A375 (cell line): Measurements from ENCODE around the gene NPC1. TPM values are rescaled to one million over a fixed set of nuclear protein-coding genes. Genes with fewer than 3 reads are reported as not detected.

Experiments
- small RNA-seq: library from RNA; depleted of rRNA; stranded (forward); fragments of <200 nt; gene quantifications from one replicate; pipeline ENCODE3, GENCODE V24; 2014
- total RNA-seq: library from RNA; depleted of rRNA; stranded (reverse); fragments of >200 nt; shearing (Covaris generic); gene quantifications from 2 replicates; pipeline ENCODE4 v1.2.3, GENCODE V29; 2014; rRNA removed

Gene NPC1
- 27.1 and 39.9 TPM in 2 replicates for total RNA-seq

DNA sequence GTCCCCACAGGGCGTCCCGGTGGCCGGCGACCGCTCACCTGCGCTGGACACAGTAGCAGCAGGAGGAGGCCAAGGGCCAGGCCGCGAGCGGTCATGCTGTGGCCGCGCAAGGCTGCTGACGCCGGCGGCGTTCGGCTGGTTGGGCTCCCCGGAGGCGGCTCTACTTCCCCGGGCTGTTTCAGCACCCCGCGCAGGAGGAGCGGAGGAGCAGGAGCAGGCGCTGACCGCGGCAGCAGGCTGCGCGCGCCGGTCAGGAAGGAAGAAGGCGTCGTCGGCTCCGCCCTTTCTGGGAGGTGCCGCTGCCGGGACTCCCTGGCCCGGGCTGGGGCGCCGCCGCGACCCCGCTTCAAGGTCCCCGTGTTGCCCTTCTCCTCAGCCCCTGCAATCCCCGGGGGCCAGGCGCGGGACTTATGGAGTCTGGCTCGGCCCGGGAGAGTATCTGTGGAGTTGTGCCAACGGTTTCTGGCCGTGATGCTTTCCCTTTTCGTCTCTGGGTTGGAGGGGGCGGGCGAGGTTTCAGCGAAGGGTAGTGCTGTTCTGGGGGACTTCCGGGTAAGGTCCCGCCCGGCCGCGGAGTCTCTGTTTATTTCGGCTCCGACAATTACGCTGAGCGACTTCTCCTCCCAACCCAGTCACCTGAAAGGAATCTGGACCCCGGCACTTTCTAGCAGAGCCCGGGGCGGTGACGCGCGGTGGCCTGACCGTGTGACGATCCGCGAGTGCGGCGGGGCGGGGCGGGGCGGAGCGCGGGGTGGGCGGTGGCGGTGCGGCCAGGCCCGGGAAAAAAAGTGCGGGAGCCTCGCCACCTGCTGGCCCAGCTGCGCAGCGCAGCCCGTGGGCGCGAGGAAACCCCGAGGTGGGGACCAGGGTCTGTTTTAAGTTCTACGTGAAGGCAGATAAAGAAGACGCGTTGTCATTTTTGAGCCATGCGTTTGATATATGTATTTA, at the start of gene NPC1:
Gene NPC1, minus strand, starts transcription at position 258 of the 948 bp plus-strand sequence. Its CDS starts 163 bp downstream, at position 95.

DNA sequence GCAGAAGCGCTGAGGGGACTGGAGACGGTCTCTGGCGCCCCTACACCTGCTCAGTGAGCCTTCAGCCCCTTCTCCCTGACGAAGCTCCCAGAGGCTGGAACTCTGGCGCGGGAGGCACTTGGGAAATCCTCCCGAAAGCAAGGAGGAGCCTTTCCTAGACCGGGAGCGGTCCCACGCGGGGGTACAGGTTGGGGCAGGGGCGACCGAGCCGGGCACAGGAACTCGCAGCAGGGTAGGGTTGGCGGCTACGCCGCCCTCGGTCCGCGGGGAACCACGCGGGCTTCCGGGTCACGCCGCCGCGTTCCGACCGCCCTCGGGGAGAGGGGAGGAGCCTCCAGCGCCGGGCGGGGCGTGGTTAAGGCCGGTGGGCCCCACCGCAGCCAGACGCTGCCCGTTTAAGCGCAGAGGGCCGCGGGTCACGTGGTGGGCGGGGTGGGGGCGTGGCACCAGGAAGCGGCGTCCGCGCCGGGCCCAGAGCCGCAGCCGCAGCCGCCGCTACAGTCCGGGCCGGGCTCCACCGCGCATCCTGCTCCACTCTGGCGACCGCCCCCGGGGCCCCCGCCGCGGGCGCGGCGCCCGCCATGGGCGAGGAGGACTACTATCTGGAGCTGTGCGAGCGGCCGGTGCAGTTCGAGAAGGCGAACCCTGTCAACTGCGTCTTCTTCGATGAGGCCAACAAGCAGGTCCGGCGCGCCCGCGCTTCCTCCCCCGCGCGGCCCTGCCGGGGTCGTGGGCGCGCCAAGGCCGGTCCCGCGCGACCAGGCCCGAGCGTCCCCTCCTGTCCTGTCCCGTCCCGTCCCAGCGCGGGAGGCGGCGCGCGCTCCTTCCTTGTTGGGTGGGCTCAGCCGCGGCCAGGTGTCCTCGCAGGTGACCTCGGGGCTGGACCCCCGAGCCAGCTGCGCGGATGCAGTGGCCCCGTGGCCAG, 83.0 kb downstream of the NPC1 start, which contains the start of gene RMC1:
Gene RMC1, plus strand, starts transcription at position 474 of the 925 bp plus-strand sequence. Its CDS starts 108 bp downstream, at position 582.

Small RNA genes within 50 kb of the gene (small RNA-seq; reads per million reads assigned to genes)
- gene AC026634.1 (not detected), gene RF00019 (not detected)

Other genes with a start within 250 kb of the NPC1 start
- gene RIOK3, start 133.2 kb downstream of the NPC1 start, total RNA-seq = 41.2 and 43.9 TPM in 2 replicates
- gene RMC1, start 83.0 kb downstream of the NPC1 start, total RNA-seq = 18.3 and 18.4 TPM in 2 replicates
- gene ANKRD29, start 76.4 kb upstream of the NPC1 start, total RNA-seq = 5.9 and 10.1 TPM in 2 replicates
- gene LAMA3, start 102.9 kb upstream of the NPC1 start, total RNA-seq = 0.98 and 1.1 TPM in 2 replicates